Gastrocnemius medialis (tissue), 4 donors: Measurements from ENCODE around the gene LRRC49.

Experiments
- CTCF ChIP-seq, 5 experiments: fragments of 450-650 bp in 3 of 5; fragments of 200-600 bp in 2 of 5; sonication (generic) in 2 of 5; IDR thresholded peaks in 4 of 5; conservative IDR thresholded peaks in 1 of 5; 1 replicate in 4 of 5; 2 replicates in 1 of 5; pipeline ENCODE4 v1.5.1; 2016 to 2019; ENCODE audit warnings: antibody characterized with exemption in 5 of 5, mild to moderate bottlenecking in 3 of 5, moderate library complexity in 3 of 5
- POLR2A ChIP-seq, 2 donors: fragments of 450-650 bp; IDR thresholded peaks; one replicate each; pipeline ENCODE4 v1.6.1; 2017; ENCODE audit warnings: antibody characterized with exemption in 2 of 2, mild to moderate bottlenecking in 2 of 2, moderate library complexity in 2 of 2

- TF ChIP-seq CTCF (IDR thresholded peaks at IDR 0.05 in 4 of 5, conservative IDR thresholded peaks at IDR 0.05 in 1 of 5) (no peak), POLR2A (IDR thresholded peaks at IDR 0.05) (no peak)
These were observed 15.9 kb upstream of the LRRC49 start for GRCh38 chr15:70876683-70877082.
